B cell (primary cell): ENCODE results near the gene TAF6. TPM values are rescaled to one million over a fixed set of nuclear protein-coding genes. Genes with fewer than 3 reads are reported as not detected.
A peak's percentile ranks its signal among the peaks of the same experiment; 100 is the strongest.

ENCODE experiments used
- ATAC-seq: fragments of 200-7000 bp; cut with Tn5 transposase; one replicate; pipeline ENCODE4 v1.10.0; 2021; ENCODE audit warnings: low read depth, mild to moderate bottlenecking, moderate number of reproducible peaks, moderate library complexity
- CTCF ChIA-PET: fragments of 350-600 bp; sonication (Branson Sonifier 250); formaldehyde crosslinking; loops from one replicate; lab custom pipeline; 2021; ENCODE audit warnings: antibody characterized with exemption, inconsistent platforms; lab: Charles Lee
- POLR2A ChIA-PET: fragments of 350-600 bp; sonication (Branson Sonifier 250); formaldehyde crosslinking; loops from one replicate; lab custom pipeline; 2021; ENCODE audit warnings: antibody characterized with exemption; lab: Charles Lee
- DNase-seq: peaks from one replicate; pipeline ENCODE4 v3.0.0; 2013
- H2AFZ ChIP-seq: 2 replicates; pipeline ENCODE4 v1.6.1; 2012; ENCODE audit warnings: mild to moderate bottlenecking, low read depth, low read length; ENCODE audit not compliant: insufficient read depth, poor library complexity, severe bottlenecking
- H3K27ac ChIP-seq, 2 donors: 1 replicate in 1 of 2; 2 replicates in 1 of 2; pipeline ENCODE4 v1.5.1; 2012 to 2013; ENCODE audit warnings: low read length in 2 of 2, mild to moderate bottlenecking in 2 of 2, moderate library complexity in 1 of 2
- H3K27me3 ChIP-seq, 4 experiments: fragments of 200-600 bp in 1 of 4; sonication (generic) in 1 of 4; replicated peaks in 1 of 4; 1 replicate in 2 of 4; 2 replicates in 2 of 4; pipeline versions ENCODE4 v1.6.1 to v1.7.0; 2013 to 2016; ENCODE audit warnings: low read length in 3 of 4, mild to moderate bottlenecking in 2 of 4, mixed read lengths in 1 of 4, moderate library complexity in 1 of 4; ENCODE audit not compliant: insufficient read depth in 4 of 4, control insufficient read depth in 3 of 4; ENCODE audit errors: control extremely low read depth in 1 of 4
- H3K36me3 ChIP-seq, 2 experiments: replicated peaks in 1 of 2; 1 replicate in 1 of 2; 2 replicates in 1 of 2; pipeline versions ENCODE4 v1.6.1 to v1.7.1; 2013; ENCODE audit warnings: low read length in 1 of 2; ENCODE audit not compliant: insufficient read depth in 2 of 2, control insufficient read depth in 1 of 2; ENCODE audit errors: control extremely low read depth in 1 of 2, extremely low read depth in 1 of 2
- H3K4me1 ChIP-seq, 2 donors: fragments of 200-600 bp in 1 of 2; sonication (generic) in 1 of 2; 1 replicate in 1 of 2; 2 replicates in 1 of 2; pipeline versions ENCODE4 v1.5.1 to v1.6.1; 2013 to 2017; ENCODE audit warnings: low read length in 2 of 2; ENCODE audit not compliant: control insufficient read depth in 2 of 2, insufficient read depth in 2 of 2
- H3K4me2 ChIP-seq: replicated peaks from 2 replicates; pipeline ENCODE3; 2012; ENCODE audit warnings: mild to moderate bottlenecking, low read depth, low read length; ENCODE audit not compliant: poor library complexity, severe bottlenecking
- H3K4me3 ChIP-seq, 5 experiments: fragments of 200-600 bp in 1 of 5; sonication (generic) in 1 of 5; 1 replicate in 3 of 5; 2 replicates in 2 of 5; pipeline versions ENCODE4 v1.5.1 to v1.7.0; 2011 to 2016; ENCODE audit warnings: low read length in 4 of 5, mild to moderate bottlenecking in 4 of 5, low read depth in 2 of 5, control low read depth in 1 of 5, moderate library complexity in 1 of 5; ENCODE audit not compliant: insufficient read depth in 1 of 5; ENCODE audit errors: control extremely low read depth in 1 of 5, extremely low read depth in 1 of 5
- H3K79me2 ChIP-seq: fragments of 200-600 bp; sonication (generic); one replicate; pipeline ENCODE4 v1.6.0; 2016; ENCODE audit warnings: low read length; ENCODE audit not compliant: control insufficient read depth, insufficient read depth
- H3K9ac ChIP-seq: fragments of 200-600 bp; sonication (generic); 2 replicates; pipeline ENCODE4 v1.6.1; 2017; ENCODE audit warnings: mild to moderate bottlenecking, low read length, moderate library complexity
- H3K9me3 ChIP-seq, 3 donors: one replicate each; pipeline versions ENCODE4 v1.6.1 to v1.7.1; 2013; ENCODE audit warnings: low read length in 2 of 3; ENCODE audit not compliant: control insufficient read depth in 2 of 3, insufficient read depth in 1 of 3; ENCODE audit errors: control extremely low read depth in 1 of 3
- H4K20me1 ChIP-seq: 2 replicates; pipeline ENCODE4 v1.6.0; 2012; ENCODE audit warnings: mild to moderate bottlenecking, low read length; ENCODE audit not compliant: insufficient read depth, control insufficient read depth, poor library complexity, severe bottlenecking
- H3K27ac Mint-ChIP-seq: one replicate; pipeline ENCODE4 v1.8.0; 2021; ENCODE audit warnings: mixed read lengths
- H3K27me3 Mint-ChIP-seq: one replicate; pipeline ENCODE4 v1.8.0; 2021; ENCODE audit warnings: mixed read lengths
- H3K4me1 Mint-ChIP-seq: one replicate; pipeline ENCODE4 v1.8.0; 2021; ENCODE audit warnings: mixed read lengths
- H3K4me3 Mint-ChIP-seq: one replicate; pipeline ENCODE4 v1.8.0; 2021; ENCODE audit warnings: mixed read lengths
- H3K9me3 Mint-ChIP-seq: one replicate; pipeline ENCODE4 v1.8.0; 2022; ENCODE audit warnings: mixed read lengths; ENCODE audit not compliant: insufficient read depth
- EZH2 ChIP-seq: IDR thresholded peaks from 2 replicates; pipeline ENCODE4 v1.6.1; 2012; ENCODE audit warnings: borderline replicate concordance, low read depth, mild to moderate bottlenecking, moderate library complexity, low read length; ENCODE audit not compliant: insufficient read depth, poor library complexity, severe bottlenecking
- WGBS: methylation state at CpG from one replicate; pipeline ENCODE4 v1.1.5; 2013; ENCODE audit warnings: missing lambda C conversion rate; ENCODE audit not compliant: insufficient coverage; 5-methylcytosine and 5-hydroxymethylcytosine counted together
- intact Hi-C: fragments of 100-400 bp; cut with micrococcal nuclease; formaldehyde crosslinking; loops from one replicate; pipeline ENCODE4 v1.10.0; 2022
- polyA plus RNA-seq: library from polyadenylated mRNA; depleted of rRNA; stranded (reverse); fragments of >200 nt; gene quantifications from 2 replicates; pipeline ENCODE4 v1.2.3, GENCODE V29; 2012
- total RNA-seq, 2 donors: library from RNA; stranded (reverse); fragments of 120-200 nt in 1 of 2; gene quantifications; 1 replicate in 1 of 2; 2 replicates in 1 of 2; pipeline versions ENCODE4 v1.2.3 to v1.2.4, GENCODE V29; 2013 to 2022
- TF ChIP-seq, protein P1 (sequence below): fragments of 200-600 bp; IDR thresholded peaks from one replicate; pipeline ENCODE4 v1.8.0; 2022; ENCODE audit warnings: antibody characterized with exemption, mild to moderate bottlenecking

Gene TAF6
- total and polyA plus RNA-seq, 2 donors (not counting 1 experiment from before 2014, with no cell fraction given): 48.3 to 65.8 TPM

GRCh38 chr7:100120733-100121036, 1.5 kb upstream of the TAF6 start:
- Mint-ChIP-seq H3K9me3 (no peaks in the 10 kb centered on the region), H3K4me1 (peaks cover 42% of the 10 kb centered on the region), H3K27ac (peak overlapping the region; percentile 95), H3K27me3 (no peaks in the 10 kb centered on the region), H3K4me3 (peak overlapping the region; percentile 98)
- Histone ChIP-seq H3K9me3 (no peaks in the 10 kb centered on the region), H3K79me2 (peaks cover 32% of the 10 kb centered on the region), H3K9ac (peak overlapping the region; percentile 93), H2AFZ (no peak overlapping the region), H3K4me2 (peak overlapping the region; percentile 97), H3K36me3 (no peaks in the 10 kb centered on the region), H4K20me1 (no peaks in the 10 kb centered on the region), H3K4me1 (peaks cover 22 to 34% of the 10 kb centered on the region in 2 donors), H3K4me3 (no peak overlapping the region), H3K27ac (no peak overlapping the region), H3K27me3 (no peaks in the 10 kb centered on the region)
- ATAC-seq: no peak
- intact Hi-C loops: no loop called here
- ChIA-PET POLR2A (interaction anchor here (0.6 to 2.9 kb wide), 4 partner anchors 9 to 114 kb away, joined by 3 to 14 read pairs (median 3); partner anchors contain the start of genes AP4M1 and MCM7), CTCF (interaction anchor here (0.6 to 2.2 kb wide), 4 partner anchors 10 to 110 kb away, joined by 3 to 8 read pairs (median 3); no protein-coding TSS in a partner anchor)
- DNase-seq: no peak
- TF ChIP-seq EZH2: no peak
- TF ChIP-seq, protein P1, sequence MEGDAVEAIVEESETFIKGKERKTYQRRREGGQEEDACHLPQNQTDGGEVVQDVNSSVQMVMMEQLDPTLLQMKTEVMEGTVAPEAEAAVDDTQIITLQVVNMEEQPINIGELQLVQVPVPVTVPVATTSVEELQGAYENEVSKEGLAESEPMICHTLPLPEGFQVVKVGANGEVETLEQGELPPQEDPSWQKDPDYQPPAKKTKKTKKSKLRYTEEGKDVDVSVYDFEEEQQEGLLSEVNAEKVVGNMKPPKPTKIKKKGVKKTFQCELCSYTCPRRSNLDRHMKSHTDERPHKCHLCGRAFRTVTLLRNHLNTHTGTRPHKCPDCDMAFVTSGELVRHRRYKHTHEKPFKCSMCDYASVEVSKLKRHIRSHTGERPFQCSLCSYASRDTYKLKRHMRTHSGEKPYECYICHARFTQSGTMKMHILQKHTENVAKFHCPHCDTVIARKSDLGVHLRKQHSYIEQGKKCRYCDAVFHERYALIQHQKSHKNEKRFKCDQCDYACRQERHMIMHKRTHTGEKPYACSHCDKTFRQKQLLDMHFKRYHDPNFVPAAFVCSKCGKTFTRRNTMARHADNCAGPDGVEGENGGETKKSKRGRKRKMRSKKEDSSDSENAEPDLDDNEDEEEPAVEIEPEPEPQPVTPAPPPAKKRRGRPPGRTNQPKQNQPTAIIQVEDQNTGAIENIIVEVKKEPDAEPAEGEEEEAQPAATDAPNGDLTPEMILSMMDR: no peak
- WGBS: 63% methylated on average over 1 of the region's 1 CpG

GRCh38 chr7:100119970-100120732, 993 bp upstream of the TAF6 start:
- H3K4me3 ChIP-seq: peak overlapping the region; percentile 67 to 94 (median 92)
- 39% methylated on average over 13 of the region's 19 CpGs for WGBS
- ATAC-seq: peak; percentile 29
- H4K20me1 ChIP-seq: no peaks in the 10 kb centered on the region
- ChIA-PET CTCF (interaction anchor here (1.0 to 2.2 kb wide), 3 partner anchors 11 to 18 kb away, joined by 3 to 8 read pairs (median 6); partner anchors contain the start of genes AP4M1 and MCM7), POLR2A (interaction anchor here (0.7 to 2.9 kb wide), 4 partner anchors 9 to 38 kb away, joined by 3 to 14 read pairs (median 3); partner anchors contain the start of genes AP4M1 and MCM7)
- intact Hi-C loops: loop anchor here (1.0 kb wide), 3 partner anchors 7 to 38 kb away; partner anchors contain the start of genes AP4M1 and MCM7
- Mint-ChIP-seq H3K27me3 (no peaks in the 10 kb centered on the region), H3K4me1 (peaks cover 38% of the 10 kb centered on the region), H3K9me3 (no peaks in the 10 kb centered on the region), H3K4me3 (peak overlapping the region; percentile 98), H3K27ac (peak overlapping the region; percentile 95)
- H3K4me2 ChIP-seq: peak overlapping the region; percentile 97
- peaks cover 17 to 28% of the 10 kb centered on the region in 2 donors for H3K4me1 ChIP-seq
- H3K79me2 ChIP-seq: peaks cover 27% of the 10 kb centered on the region
- no peaks in the 10 kb centered on the region for H3K36me3 ChIP-seq
- no peak for TF ChIP-seq EZH2
- TF ChIP-seq, protein P1: no peak
- peak overlapping the region; percentile 96 for H2AFZ ChIP-seq
- H3K27me3 ChIP-seq: no peaks in the 10 kb centered on the region
- H3K9ac ChIP-seq: peak overlapping the region; percentile 93
- peak overlapping the region; percentile 93 to 97 for H3K27ac ChIP-seq
- DNase-seq: no peak
- H3K9me3 ChIP-seq: no peaks in the 10 kb centered on the region
